H1 (cell line): ENCODE data around the gene SF3A2. TPM values are rescaled to one million over a fixed set of nuclear protein-coding genes. Genes with fewer than 3 reads are reported as not detected.
A peak's percentile ranks its signal among the peaks of the same experiment; 100 is the strongest.

Experiments
- CTCF ChIA-PET: fragments of 300-600 bp; sonication (Branson Sonifier 250); formaldehyde crosslinking; loops from one replicate; lab custom pipeline; 2021; ENCODE audit not compliant: partially characterized antibody; lab: Charles Lee
- POLR2A ChIA-PET: fragments of 300-600 bp; sonication (Branson Sonifier 250); formaldehyde crosslinking; loops from one replicate; lab custom pipeline; 2021; ENCODE audit warnings: inconsistent platforms; ENCODE audit not compliant: partially characterized antibody; lab: Charles Lee
- DNase-seq, 2 experiments: peaks; one replicate each; pipeline versions ENCODE4 v3.0.0 to v3.0.0-alpha.2; 2010 to 2022; ENCODE audit warnings: low spot score in 2 of 2, low read depth in 1 of 2, mixed read lengths in 1 of 2
- FAIRE-seq: peaks from 2 replicates; lab custom pipeline; 2011; peaks lifted over from hg19 to GRCh38; lab: Jason Lieb, UNC
- H2AFZ ChIP-seq: 2 replicates; pipeline ENCODE4 v1.8.1; 2012; ENCODE audit warnings: low read length, inconsistent platforms
- H2AK5ac ChIP-seq: 2 replicates; pipeline ENCODE4 v1.6.1; 2013; ENCODE audit warnings: low read depth, low read length
- H2BK120ac ChIP-seq: replicated peaks from 2 replicates; pipeline ENCODE3; 2013; ENCODE audit warnings: low read depth, low read length, inconsistent platforms
- H2BK12ac ChIP-seq: 2 replicates; pipeline ENCODE4 v1.6.1; 2013; ENCODE audit warnings: low read depth, low read length
- H2BK15ac ChIP-seq: 2 replicates; pipeline ENCODE4 v1.6.1; 2013; ENCODE audit warnings: low read length
- H2BK20ac ChIP-seq: 2 replicates; pipeline ENCODE4 v1.6.1; 2013; ENCODE audit warnings: low read length
- H2BK5ac ChIP-seq: 2 replicates; pipeline ENCODE4 v1.6.1; 2013; ENCODE audit warnings: low read depth, low read length
- H3K14ac ChIP-seq: 2 replicates; pipeline ENCODE4 v1.6.1; 2013; ENCODE audit warnings: inconsistent platforms; ENCODE audit not compliant: insufficient read length
- H3K18ac ChIP-seq: 2 replicates; pipeline ENCODE4 v1.6.1; 2013; ENCODE audit warnings: low read length; ENCODE audit errors: extremely low read depth
- H3K23ac ChIP-seq: 2 replicates; pipeline ENCODE4 v1.6.1; 2013; ENCODE audit warnings: inconsistent platforms; ENCODE audit not compliant: insufficient read length
- H3K23me2 ChIP-seq: 2 replicates; pipeline ENCODE4 v1.6.1; 2013; ENCODE audit warnings: low read depth, low read length
- H3K27ac ChIP-seq: 2 replicates; pipeline ENCODE4 v1.6.1; 2011; ENCODE audit warnings: low read depth, low read length, inconsistent platforms
- H3K27me3 ChIP-seq, 4 experiments: replicated peaks in 1 of 4; 1 replicate in 1 of 4; 2 replicates in 3 of 4; pipeline versions ENCODE4 v1.6.1 to v1.8.1; 2011 to 2013; ENCODE audit warnings: low read length in 3 of 4, mild to moderate bottlenecking in 3 of 4, inconsistent platforms in 2 of 4, mixed read lengths in 2 of 4, moderate library complexity in 1 of 4; ENCODE audit not compliant: control insufficient read depth in 3 of 4, insufficient read depth in 3 of 4; ENCODE audit errors: extremely low read depth in 1 of 4
- H3K36me3 ChIP-seq, 4 experiments: 2 replicates each; pipeline versions ENCODE4 v1.6.1 to v1.8.1; 2011 to 2013; ENCODE audit warnings: mild to moderate bottlenecking in 4 of 4, low read length in 3 of 4, moderate library complexity in 2 of 4, control low read depth in 1 of 4, inconsistent platforms in 1 of 4; ENCODE audit not compliant: insufficient read depth in 4 of 4, control insufficient read depth in 2 of 4
- H3K4ac ChIP-seq: replicated peaks from 2 replicates; pipeline ENCODE3; 2013; ENCODE audit warnings: low read length, low read depth, mixed read lengths, inconsistent platforms; ENCODE audit not compliant: insufficient read length
- H3K4me1 ChIP-seq, 4 experiments: replicated peaks in 1 of 4; 1 replicate in 1 of 4; 2 replicates in 3 of 4; pipeline versions ENCODE4 v1.6.1 to v1.8.1; 2011 to 2013; ENCODE audit warnings: low read length in 3 of 4, inconsistent platforms in 2 of 4, mixed read lengths in 1 of 4; ENCODE audit not compliant: insufficient read depth in 4 of 4, control insufficient read depth in 3 of 4
- H3K4me2 ChIP-seq, 2 experiments: 2 replicates each; pipeline versions ENCODE4 v1.6.1 to v1.8.1; 2011 to 2013; ENCODE audit warnings: low read depth in 2 of 2, low read length in 2 of 2, control low read depth in 1 of 2, inconsistent platforms in 1 of 2, mild to moderate bottlenecking in 1 of 2; ENCODE audit not compliant: insufficient read depth in 1 of 2
- H3K4me3 ChIP-seq, 4 experiments: fragments of 200-600, 300-600 bp in 1 of 4; sonication (generic), shearing (Covaris generic), sonication (Bioruptor Twin) in 1 of 4; 2 replicates each; pipeline versions ENCODE4 v1.5.1 to v1.8.1; 2011 to 2016; ENCODE audit warnings: low read length in 4 of 4, low read depth in 3 of 4, control low read depth in 2 of 4, inconsistent platforms in 2 of 4, mild to moderate bottlenecking in 2 of 4, mixed read lengths in 1 of 4, moderate library complexity in 1 of 4; ENCODE audit not compliant: insufficient read depth in 2 of 4; ENCODE audit errors: extremely low read depth in 1 of 4
- H3K56ac ChIP-seq: replicated peaks from 2 replicates; pipeline ENCODE3; 2013; ENCODE audit warnings: low read depth, mild to moderate bottlenecking, mixed read lengths, low read length, inconsistent platforms; ENCODE audit not compliant: insufficient read length
- H3K79me1 ChIP-seq: 2 replicates; pipeline ENCODE4 v1.6.1; 2013; ENCODE audit warnings: low read depth, low read length, control low read depth
- H3K79me2 ChIP-seq, 2 experiments: 2 replicates each; pipeline versions ENCODE4 v1.6.1 to v1.8.1; 2012 to 2013; ENCODE audit warnings: low read length in 2 of 2, mild to moderate bottlenecking in 2 of 2, inconsistent platforms in 1 of 2; ENCODE audit not compliant: insufficient read depth in 2 of 2, control insufficient read depth in 1 of 2
- H3K9ac ChIP-seq, 4 experiments: replicated peaks in 1 of 4; 1 replicate in 1 of 4; 2 replicates in 3 of 4; pipeline versions ENCODE4 v1.6.1 to v1.8.1; 2011 to 2013; ENCODE audit warnings: low read depth in 3 of 4, low read length in 3 of 4, control low read depth in 2 of 4, mild to moderate bottlenecking in 2 of 4, moderate library complexity in 2 of 4, inconsistent platforms in 1 of 4; ENCODE audit errors: extremely low read depth in 1 of 4
- H3K9me3 ChIP-seq, 2 experiments: 2 replicates each; pipeline versions ENCODE4 v1.6.1 to v1.8.1; 2012 to 2013; ENCODE audit warnings: mild to moderate bottlenecking in 2 of 2, moderate library complexity in 2 of 2, control low read depth in 1 of 2, inconsistent platforms in 1 of 2, low read depth in 1 of 2, low read length in 1 of 2, mixed read lengths in 1 of 2; ENCODE audit not compliant: insufficient read depth in 2 of 2
- H4K20me1 ChIP-seq, 2 experiments: replicated peaks in 1 of 2; 2 replicates each; pipeline versions ENCODE3 to v1.8.1; 2011 to 2013; ENCODE audit warnings: inconsistent platforms in 2 of 2, low read length in 2 of 2, mild to moderate bottlenecking in 1 of 2; ENCODE audit not compliant: insufficient read depth in 2 of 2, control insufficient read depth in 1 of 2
- H4K5ac ChIP-seq: 2 replicates; pipeline ENCODE4 v1.6.1; 2013; ENCODE audit warnings: low read length, low read depth, mixed read lengths, inconsistent platforms; ENCODE audit not compliant: insufficient read length
- H4K8ac ChIP-seq: 2 replicates; pipeline ENCODE4 v1.8.0; 2013; ENCODE audit warnings: mild to moderate bottlenecking, moderate library complexity, low read length, inconsistent platforms; ENCODE audit not compliant: insufficient read depth; ENCODE audit errors: extremely low read depth
- H4K91ac ChIP-seq: replicated peaks from 2 replicates; pipeline ENCODE3; 2013; ENCODE audit warnings: low read length, mixed read lengths, inconsistent platforms; ENCODE audit not compliant: insufficient read length
- BRCA1 ChIP-seq: IDR thresholded peaks from 2 replicates; pipeline ENCODE4 v1.6.1; 2012; ENCODE audit warnings: low read depth, low read length, improper control_type of control experiment
- E2F6 ChIP-seq: IDR thresholded peaks from 2 replicates; pipeline ENCODE4 v1.6.1; 2012; ENCODE audit warnings: inconsistent platforms
- RNF2 ChIP-seq: fragments of 200-900, 300-1000 bp; sonication (generic); IDR thresholded peaks from 2 replicates; pipeline ENCODE4 v1.7.1; 2016; ENCODE audit warnings: borderline replicate concordance, low read depth, mild to moderate bottlenecking, antibody characterized with exemption, low read length; ENCODE audit not compliant: poor library complexity, severe bottlenecking; ENCODE audit errors: missing control alignments
- TAF1 ChIP-seq: IDR thresholded peaks from 2 replicates; pipeline ENCODE4 v1.6.1; 2011; ENCODE audit warnings: mild to moderate bottlenecking, low read depth, low read length
- WGBS, 2 experiments: shearing (Covaris generic) in 1 of 2; methylation state at CpG; one replicate each; pipeline versions ENCODE4 v1.1.6 to v1.1.7; 2013 to 2015; ENCODE audit warnings: low lambda C conversion rate in 2 of 2, mixed read lengths in 2 of 2, inconsistent platforms in 1 of 2, low coverage in 1 of 2, missing lambda C conversion rate in 1 of 2; ENCODE audit not compliant: insufficient replicate concordance in 2 of 2, insufficient coverage in 1 of 2, insufficient read length in 1 of 2; ENCODE audit errors: extremely low coverage in 1 of 2, missing lambda C conversion rate in 1 of 2; 5-methylcytosine and 5-hydroxymethylcytosine counted together
- polyA plus RNA-seq, 7 experiments: library from polyadenylated mRNA; depleted of rRNA in 3 of 7; stranded (reverse) in 5 of 7; unstranded in 2 of 7; fragments of >200 nt in 5 of 7; fragments of 200-250 nt in 2 of 7; gene quantifications; 1 replicate in 5 of 7; 2 replicates in 1 of 7; 4 replicates in 1 of 7; pipeline versions ENCODE4 v1.2.1 to v1.2.3, GENCODE V29; 2011 to 2013; ENCODE audit warnings: missing spikeins in 2 of 7, mixed read lengths in 2 of 7
- total RNA-seq: library from RNA; stranded (reverse); fragmentation: NEBNext Ultra II Directional; extraction: Animal tissue kit (Norgen Biotek cat#: 25700); gene quantifications from 2 replicates; pipeline ENCODE4 v1.2.1, GENCODE V29; 2021

Gene SF3A2
- total and polyA plus RNA-seq, 2 of the 8 experiments (the other 6 are each of a cell fraction or from before 2014, with no cell fraction given), result 15.3 to 146 TPM

- no peak for DNase-seq
- Histone ChIP-seq H3K79me2 (no peaks in the 10 kb centered on the region), H3K27me3 (peaks cover 40 to 67% (median 59%) of the 10 kb centered on the region in 4 experiments), H2BK20ac (no peak overlapping the region), H4K8ac (peak overlapping the region; percentile 75; the same call in 1 of the 2 replicates), H2AK5ac (no peak overlapping the region), H3K4me2 (peak overlapping the region; percentile 58 to 97), H3K14ac (no peak overlapping the region), H4K91ac (no peak overlapping the region), H3K23ac (no peak overlapping the region), H3K4me3 (peak overlapping the region; percentile 17 to 56 (median 20); a peak in 6 of 8 replicates), H3K4ac (no peak overlapping the region), H3K27ac (no peak overlapping the region), H2AFZ (no peak overlapping the region), H2BK15ac (no peak overlapping the region), H3K56ac (no peak overlapping the region), H3K36me3 (peaks cover 0 to 6% (median 0%) of the 10 kb centered on the region in 4 experiments; a peak in 1 of 8 replicates), H2BK12ac (no peak overlapping the region; the same call in 1 of the 2 replicates), H3K9me3 (no peaks in the 10 kb centered on the region), H3K79me1 (no peaks in the 10 kb centered on the region), H4K5ac (no peak overlapping the region), H2BK120ac (no peak overlapping the region), H3K9ac (no peak overlapping the region; a peak in 1 of 7 replicates), H2BK5ac (no peak overlapping the region), H4K20me1 (peaks cover 0 to 11% of the 10 kb centered on the region in 2 experiments), H3K23me2 (peaks cover 10% of the 10 kb centered on the region; the same call in 1 of the 2 replicates), H3K4me1 (peaks cover 0 to 22% (median 9%) of the 10 kb centered on the region in 4 experiments; a peak in 5 of 7 replicates), H3K18ac (no peak overlapping the region)
- ChIA-PET POLR2A (interaction anchor here (1.0 to 3.1 kb wide), 6 partner anchors 15 to 28 kb away, joined by 3 to 25 read pairs (median 6); no protein-coding TSS in a partner anchor), CTCF (interaction anchor here (1.3 to 5.0 kb wide), 5 partner anchors 14 to 36 kb away, joined by 5 to 46 read pairs (median 10); no protein-coding TSS in a partner anchor)
- WGBS, 2 experiments, result 10% methylated on average over 42 of the region's 74 CpGs; no CpG with 5 or more reads in 1 of the 2 experiments
- TF ChIP-seq BRCA1 (no peak), E2F6 (0 out of 2 replicates have a peak, but pooled peaks have one; percentile 9), RNF2 (peak; percentile 8), TAF1 (0 out of 2 replicates have a peak, but pooled peaks have one; percentile 16)
- FAIRE-seq, result no peak
Measured at GRCh38 chr19:2289714-2290435, 53.3 kb downstream of the SF3A2 start.
